ENCODE measurements around the gene KLHL22. TPM values are rescaled to one million over a fixed set of nuclear protein-coding genes. Genes with fewer than 3 reads are reported as not detected.

The KLHL22 gene
- total and polyA plus RNA-seq, 8 donors, result 9.9 to 22.9 (median 13.2) TPM

DNA sequence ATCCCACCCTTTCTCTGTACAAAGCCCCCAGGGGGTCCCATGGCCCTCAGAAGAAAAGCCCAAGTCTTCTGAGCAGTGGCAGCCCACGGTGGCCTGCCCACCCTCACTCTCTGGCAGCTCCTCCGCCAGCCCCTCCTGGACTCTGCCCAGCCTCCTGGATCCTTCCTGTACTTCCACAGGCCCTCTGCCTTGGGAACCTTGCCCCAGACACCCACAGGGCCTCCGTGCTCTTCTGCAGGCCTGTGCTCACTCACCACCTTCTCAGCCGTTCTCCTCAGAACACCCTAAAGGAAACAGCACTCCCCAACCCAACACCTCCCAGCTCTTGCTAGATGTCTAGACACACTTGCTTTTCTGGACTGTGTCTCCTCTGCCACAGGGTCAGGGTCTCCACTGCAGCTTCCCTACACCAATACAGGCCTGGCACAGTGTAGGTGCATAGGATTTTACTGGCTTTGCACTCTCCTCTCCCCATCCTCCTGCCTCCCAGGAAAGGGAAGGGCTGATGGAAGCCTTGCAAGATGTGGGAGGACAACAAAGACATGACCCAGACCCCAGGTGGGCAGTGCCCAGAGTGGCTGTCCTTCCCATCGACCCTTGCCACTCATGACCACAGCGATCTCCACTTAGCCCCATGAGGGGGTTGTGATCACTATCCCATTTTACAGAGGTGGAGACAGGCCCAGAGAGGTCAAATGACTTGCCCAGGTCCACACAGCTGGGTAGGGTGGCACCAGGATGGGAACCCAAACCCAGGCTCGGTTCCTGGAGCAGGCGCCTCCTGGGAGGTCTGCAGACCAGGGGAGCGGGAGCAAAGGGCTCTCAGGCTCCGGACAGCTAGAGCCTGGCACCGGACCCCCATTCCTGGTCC is 59.9 kb downstream of the KLHL22 start:
- no peak for FAIRE-seq
- intact Hi-C loops (cut with DNase I), result no loop called here

DNA sequence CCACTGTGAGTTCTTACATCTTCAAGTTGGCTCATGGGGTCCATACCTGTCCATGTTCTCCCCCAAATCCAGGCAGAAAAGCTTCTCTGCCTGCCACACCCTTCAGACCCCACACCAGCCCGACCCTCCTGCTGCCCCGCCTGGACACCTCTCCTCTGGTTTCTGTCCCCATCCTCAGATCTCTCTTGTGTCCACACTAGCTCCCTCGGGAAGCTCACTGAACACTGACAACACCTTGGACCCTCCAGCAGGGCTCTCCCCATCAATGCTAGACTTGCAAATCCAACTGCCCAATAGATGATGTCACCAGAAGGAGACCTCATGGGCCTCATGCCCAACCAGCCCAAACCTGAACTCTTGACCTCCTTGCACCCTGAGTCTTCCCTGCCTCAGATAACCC is 60.8 kb downstream of the KLHL22 start:
- ATAC-seq (no peak), DNase-seq (no peak), FAIRE-seq (no peak)
- Histone ChIP-seq H3K27ac (no peak overlapping the region), H3K9me3 (no peaks in the 10 kb centered on the region), H3K4me1 (peaks cover 4 to 12% (median 9%) of the 10 kb centered on the region in 3 donors), H3K36me3 (no peaks in the 10 kb centered on the region), H3K4me3 (no peak overlapping the region), H3K27me3 (peaks cover 0 to 14% (median 0%) of the 10 kb centered on the region in 4 donors)
- 93 to 98% methylated on average over 3 of the region's 3 CpGs for WGBS, 2 donors
- intact Hi-C loops (cut with DNase I), result no loop called here
- TF ChIP-seq, protein P1, sequence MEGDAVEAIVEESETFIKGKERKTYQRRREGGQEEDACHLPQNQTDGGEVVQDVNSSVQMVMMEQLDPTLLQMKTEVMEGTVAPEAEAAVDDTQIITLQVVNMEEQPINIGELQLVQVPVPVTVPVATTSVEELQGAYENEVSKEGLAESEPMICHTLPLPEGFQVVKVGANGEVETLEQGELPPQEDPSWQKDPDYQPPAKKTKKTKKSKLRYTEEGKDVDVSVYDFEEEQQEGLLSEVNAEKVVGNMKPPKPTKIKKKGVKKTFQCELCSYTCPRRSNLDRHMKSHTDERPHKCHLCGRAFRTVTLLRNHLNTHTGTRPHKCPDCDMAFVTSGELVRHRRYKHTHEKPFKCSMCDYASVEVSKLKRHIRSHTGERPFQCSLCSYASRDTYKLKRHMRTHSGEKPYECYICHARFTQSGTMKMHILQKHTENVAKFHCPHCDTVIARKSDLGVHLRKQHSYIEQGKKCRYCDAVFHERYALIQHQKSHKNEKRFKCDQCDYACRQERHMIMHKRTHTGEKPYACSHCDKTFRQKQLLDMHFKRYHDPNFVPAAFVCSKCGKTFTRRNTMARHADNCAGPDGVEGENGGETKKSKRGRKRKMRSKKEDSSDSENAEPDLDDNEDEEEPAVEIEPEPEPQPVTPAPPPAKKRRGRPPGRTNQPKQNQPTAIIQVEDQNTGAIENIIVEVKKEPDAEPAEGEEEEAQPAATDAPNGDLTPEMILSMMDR (IDR thresholded peaks at IDR 0.05), result no peak

More for the DNA sequence above, 59.9 kb downstream of the KLHL22 start:
- ATAC-seq (no peak), DNase-seq (peak in 1 of 6 donors; percentile 31)
- Histone ChIP-seq H3K27me3 (peaks cover 0 to 11% (median 0%) of the 10 kb centered on the region in 4 donors), H3K9me3 (no peaks in the 10 kb centered on the region), H3K4me3 (peak overlapping the region in 2 of 4 donors; percentile 36 to 49), H3K4me1 (peaks cover 4 to 9% (median 6%) of the 10 kb centered on the region in 3 donors), H3K27ac (no peak overlapping the region), H3K36me3 (no peaks in the 10 kb centered on the region)
- TF ChIP-seq, protein P1 (IDR thresholded peaks at IDR 0.05), result no peak
- WGBS, 2 donors, result 74 to 75% methylated on average over 11 of the region's 11 CpGs

DNA sequence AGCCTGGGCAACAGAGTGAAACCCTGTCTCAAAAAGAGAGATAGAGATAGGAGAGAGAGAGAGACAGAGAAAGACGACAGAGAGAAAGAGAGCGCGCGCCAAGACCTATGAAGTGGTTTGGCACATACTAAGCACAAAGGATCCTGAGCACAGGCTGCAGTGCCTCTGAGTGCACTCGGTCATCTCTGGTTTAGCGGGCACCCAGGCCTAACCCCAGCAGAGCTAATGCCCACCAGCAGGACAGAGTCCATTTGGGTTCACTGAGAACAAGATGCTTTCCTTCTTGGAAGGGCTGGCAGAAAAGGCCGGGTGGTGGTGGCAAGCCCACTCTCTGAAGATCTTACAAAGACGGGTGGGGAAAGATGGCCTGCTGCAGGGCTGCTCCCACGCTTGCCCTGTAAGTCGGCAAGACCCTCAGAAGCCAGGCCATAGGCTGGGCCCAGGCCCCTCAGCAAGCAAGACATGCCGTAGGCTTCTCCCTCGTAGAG is 61.3 kb downstream of the KLHL22 start:
- peaks cover 0 to 17% (median 0%) of the 10 kb centered on the region in 4 donors for H3K27me3 ChIP-seq
- TF ChIP-seq, protein P1 (IDR thresholded peaks at IDR 0.05), result no peak
- H3K36me3 ChIP-seq, result no peaks in the 10 kb centered on the region
- no peak overlapping the region for H3K4me3 ChIP-seq
- H3K9me3 ChIP-seq, result no peaks in the 10 kb centered on the region
- FAIRE-seq (no peak), ATAC-seq (no peak), DNase-seq (peak in 1 of 6 donors; percentile 30)
- WGBS, 2 donors, result 93 to 98% methylated on average over 12 of the region's 12 CpGs
- intact Hi-C loops (cut with DNase I), result no loop called here
- peaks cover 4 to 16% (median 9%) of the 10 kb centered on the region in 3 donors for H3K4me1 ChIP-seq
- H3K27ac ChIP-seq, result no peak overlapping the region

DNA sequence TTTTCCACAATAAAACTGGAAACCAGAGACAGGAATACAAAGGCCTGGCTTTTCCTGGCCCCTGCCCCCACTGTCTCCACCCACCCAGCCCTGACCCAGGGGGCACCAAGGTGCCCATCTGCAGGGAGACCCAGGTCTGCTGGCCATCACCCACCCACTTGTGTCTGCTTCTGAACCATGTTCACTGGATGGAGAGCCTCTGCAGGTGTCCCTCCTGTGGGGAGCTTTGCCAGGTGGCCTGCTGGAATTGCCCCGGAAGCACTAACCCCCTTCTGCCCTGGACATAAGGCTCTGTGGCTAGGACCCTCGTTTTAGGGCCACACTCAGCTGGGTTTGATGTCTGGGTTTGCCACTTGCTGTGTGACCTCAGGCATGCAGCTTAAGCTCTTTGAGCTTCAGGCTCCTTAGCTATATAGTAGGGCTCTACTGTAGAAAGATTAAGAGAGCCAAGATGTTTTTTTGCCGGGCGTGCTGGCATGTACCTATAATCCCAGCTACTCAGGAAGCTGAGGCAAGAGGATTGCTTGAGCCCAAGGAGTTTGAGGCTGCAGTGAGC is 61.8 kb downstream of the KLHL22 start:
- H3K27me3 ChIP-seq, result peaks cover 0 to 19% (median 0%) of the 10 kb centered on the region in 4 donors

More for the DNA sequence above, 61.8 kb downstream of the KLHL22 start:
- peaks cover 4 to 16% (median 9%) of the 10 kb centered on the region in 3 donors for H3K4me1 ChIP-seq
- no peaks in the 10 kb centered on the region for H3K9me3 ChIP-seq
- ATAC-seq (no peak), FAIRE-seq (no peak), DNase-seq (no peak)
- H3K4me3 ChIP-seq, result no peak overlapping the region
- no peaks in the 10 kb centered on the region for H3K36me3 ChIP-seq
- TF ChIP-seq, protein P1 (IDR thresholded peaks at IDR 0.05), result no peak
- no peak overlapping the region for H3K27ac ChIP-seq
- WGBS, 2 donors, result 75 to 83% methylated on average over 4 of the region's 4 CpGs
- intact Hi-C loops (cut with DNase I), result no loop called here

All from pancreas (tissue), 10 donors.